HEK293T (cell line): Measurements from ENCODE around the gene NXPE3.

Source experiments
- ARNT ChIP-seq: fragments of 450-650 bp; IDR thresholded peaks from 2 replicates; pipeline ENCODE4 v1.6.1; 2017; ENCODE audit warnings: mild to moderate bottlenecking
- BHLHE40 ChIP-seq: fragments of 450-650 bp; IDR thresholded peaks from 2 replicates; pipeline ENCODE4 v1.6.1; 2016; ENCODE audit warnings: mild to moderate bottlenecking, moderate library complexity, borderline replicate concordance
- CTBP1 ChIP-seq: fragments of 450-650 bp; IDR thresholded peaks from 2 replicates; pipeline ENCODE4 v1.6.1; 2016; ENCODE audit warnings: borderline replicate concordance
- ELF4 ChIP-seq: fragments of 450-650 bp; IDR thresholded peaks from 2 replicates; pipeline ENCODE4 v1.6.1; 2017; ENCODE audit warnings: antibody characterized with exemption
- FOXA1 ChIP-seq: fragments of 450-650 bp; IDR thresholded peaks from 2 replicates; pipeline ENCODE4 v1.6.1; 2016; ENCODE audit warnings: mild to moderate bottlenecking
- FOXK2 ChIP-seq: fragments of 450-650 bp; IDR thresholded peaks from 2 replicates; pipeline ENCODE4 v1.6.1; 2016; ENCODE audit warnings: mild to moderate bottlenecking
- FOXM1 ChIP-seq: fragments of 450-650 bp; IDR thresholded peaks from 2 replicates; pipeline ENCODE4 v1.6.1; 2017; ENCODE audit warnings: mild to moderate bottlenecking, borderline replicate concordance
- HDGF ChIP-seq: fragments of 450-650 bp; IDR thresholded peaks from 2 replicates; pipeline ENCODE4 v1.6.1; 2017; ENCODE audit warnings: antibody characterized with exemption, borderline replicate concordance
- NFRKB ChIP-seq: fragments of 450-650 bp; IDR thresholded peaks from 2 replicates; pipeline ENCODE4 v1.6.1; 2016; ENCODE audit warnings: mild to moderate bottlenecking, moderate library complexity
- PKNOX1 ChIP-seq: fragments of 450-650 bp; IDR thresholded peaks from 2 replicates; pipeline ENCODE4 v1.6.1; 2016
- SP1 ChIP-seq: fragments of 450-650 bp; IDR thresholded peaks from 2 replicates; pipeline ENCODE4 v1.6.1; 2017
- SUZ12 ChIP-seq: fragments of 450-650 bp; IDR thresholded peaks from 2 replicates; pipeline ENCODE4 v1.6.1; 2016; ENCODE audit warnings: mild to moderate bottlenecking
- TARDBP ChIP-seq: fragments of 450-650 bp; IDR thresholded peaks from 2 replicates; pipeline ENCODE4 v1.6.1; 2016

GRCh38 chr3:101873619-101874018, 94.6 kb downstream of the NXPE3 start:
- no peak for TF ChIP-seq ELF4
- no peak for TF ChIP-seq FOXK2
- TF ChIP-seq FOXA1, result no peak
- no peak for TF ChIP-seq TARDBP
- TF ChIP-seq SP1, result no peak
- no peak for TF ChIP-seq BHLHE40
- TF ChIP-seq ARNT, result no peak
- no peak for TF ChIP-seq HDGF
- no peak for TF ChIP-seq CTBP1
- no peak for TF ChIP-seq NFRKB
- no peak for TF ChIP-seq FOXM1
- no peak for TF ChIP-seq SUZ12
- no peak for TF ChIP-seq PKNOX1
